K562 (cell line): ENCODE results near the gene GMIP. TPM values are rescaled to one million over a fixed set of nuclear protein-coding genes. Genes with fewer than 3 reads are reported as not detected.

Experiments
- ATAC-seq: fragments of 200-7000 bp; cut with Tn5 transposase; 3 replicates; pipeline ENCODE4 v1.9.1; 2020; ENCODE audit warnings: moderate library complexity
- BruUV-seq: library from RNA; stranded (reverse); fragments of 400-500 nt; replicated peaks from 2 replicates; lab custom pipeline; 2021; lab: Mats Ljungman, UMichigan
- CTCF ChIA-PET: fragments of 300-600 bp; formaldehyde crosslinking; extraction: SDS; loops from one replicate; lab custom pipeline; 2021; ENCODE audit warnings: low intra/inter-chr PET ratio; lab: Yijun Ruan, JAX
- POLR2A ChIA-PET: fragments of 300-600, 350-650 bp; sonication (Branson Sonifier 250); formaldehyde crosslinking; extraction: SDS; loops from one replicate; lab custom pipeline; 2021; ENCODE audit warnings: antibody characterized with exemption, inconsistent platforms; lab: Yijun Ruan, JAX
- DNase-seq, 4 experiments: peaks; one replicate each; pipeline versions ENCODE4 v3.0.0 to v3.0.0-alpha.2; 2011 to 2018; ENCODE audit warnings: low spot score in 3 of 4, mixed read lengths in 3 of 4; ENCODE audit errors: extremely low read depth in 1 of 4
- FAIRE-seq: peaks from 2 replicates; lab custom pipeline; 2011; peaks lifted over from hg19 to GRCh38; lab: Jason Lieb, UNC
- H2AFZ ChIP-seq: 2 replicates; pipeline ENCODE4 v1.6.0; 2011; ENCODE audit warnings: low read depth, low read length, control low read depth, inconsistent platforms
- H3K27ac ChIP-seq: fragments of 200-600 bp; 3 replicates; pipeline ENCODE4 v1.8.0; 2011; ENCODE audit warnings: low read depth, mild to moderate bottlenecking, control low read depth, inconsistent platforms, low read length, moderate library complexity, mixed read lengths; ENCODE audit errors: extremely low read depth
- H3K27me3 ChIP-seq, 2 experiments: fragments of 300-600 bp in 1 of 2; 2 replicates in 1 of 2; 3 replicates in 1 of 2; pipeline versions ENCODE4 v1.6.0 to v1.8.0; 2011; ENCODE audit warnings: inconsistent platforms in 2 of 2, low read length in 2 of 2, mild to moderate bottlenecking in 1 of 2, mixed read lengths in 1 of 2, moderate library complexity in 1 of 2; ENCODE audit not compliant: control insufficient read depth in 2 of 2, insufficient read depth in 2 of 2
- H3K36me3 ChIP-seq: fragments of 300-600 bp; 3 replicates; pipeline ENCODE4 v1.8.0; 2011; ENCODE audit warnings: mild to moderate bottlenecking, low read length, inconsistent platforms; ENCODE audit not compliant: control insufficient read depth, insufficient read depth
- H3K4me1 ChIP-seq, 2 experiments: fragments of 200-600 bp in 1 of 2; replicated peaks in 1 of 2; 2 replicates in 1 of 2; 3 replicates in 1 of 2; pipeline versions ENCODE4 v1.5.1 to v1.8.0; 2011; ENCODE audit warnings: inconsistent platforms in 2 of 2, low read length in 2 of 2, mild to moderate bottlenecking in 1 of 2, mixed read lengths in 1 of 2, moderate library complexity in 1 of 2; ENCODE audit not compliant: control insufficient read depth in 2 of 2, insufficient read depth in 2 of 2
- H3K4me2 ChIP-seq: 2 replicates; pipeline ENCODE4 v1.6.1; 2011; ENCODE audit warnings: low read length, control low read depth, inconsistent platforms, mixed read lengths; ENCODE audit not compliant: insufficient read depth
- H3K4me3 ChIP-seq: fragments of 200-600 bp; sonication (generic), shearing (Covaris generic); 2 replicates; pipeline ENCODE4 v1.5.1; 2016; ENCODE audit warnings: control low read depth, inconsistent platforms
- H3K79me2 ChIP-seq: fragments of 200-600 bp; 3 replicates; pipeline ENCODE4 v1.8.0; 2011; ENCODE audit warnings: low read length, inconsistent platforms; ENCODE audit not compliant: control insufficient read depth, insufficient read depth
- H3K9ac ChIP-seq, 2 experiments: 2 replicates each; pipeline versions ENCODE4 v1.6.0 to v1.6.1; 2011; ENCODE audit warnings: low read depth in 2 of 2, low read length in 2 of 2, control low read depth in 1 of 2, inconsistent platforms in 1 of 2, mild to moderate bottlenecking in 1 of 2, mixed read lengths in 1 of 2; ENCODE audit not compliant: insufficient read depth in 1 of 2
- H3K9me1 ChIP-seq: one replicate; pipeline ENCODE4 v1.6.0; 2011; ENCODE audit warnings: inconsistent platforms, mild to moderate bottlenecking, low read length, moderate library complexity; ENCODE audit not compliant: control insufficient read depth, insufficient read depth
- H3K9me3 ChIP-seq: replicated peaks from 2 replicates; pipeline ENCODE4 v1.5.1; 2011; ENCODE audit warnings: low read depth, low read length, inconsistent platforms; ENCODE audit not compliant: control insufficient read depth, insufficient read depth
- H4K20me1 ChIP-seq: replicated peaks from 2 replicates; pipeline ENCODE4 v1.6.1; 2011; ENCODE audit warnings: low read length, inconsistent platforms, mixed read lengths; ENCODE audit not compliant: control insufficient read depth, insufficient read depth
- MTA3 ChIP-seq: fragments of 450-650 bp; formaldehyde crosslinking; IDR thresholded peaks from 2 replicates; pipeline ENCODE4 v1.6.1; 2017; ENCODE audit warnings: mild to moderate bottlenecking, borderline replicate concordance
- NBN ChIP-seq: fragments of 450-650 bp; IDR thresholded peaks from 2 replicates; pipeline ENCODE4 v1.6.1; 2016; ENCODE audit warnings: low read depth, mild to moderate bottlenecking
- RB1 ChIP-seq: fragments of 450-650 bp; IDR thresholded peaks from 2 replicates; pipeline ENCODE4 v1.6.1; 2017; ENCODE audit warnings: low read depth, mild to moderate bottlenecking
- TFAP4 ChIP-seq: sonication (generic); formaldehyde crosslinking; IDR thresholded peaks from 2 replicates; pipeline ENCODE4 v1.8.0; 2022; ENCODE audit warnings: missing genetic modification reagents, mild to moderate bottlenecking, moderate library complexity, borderline replicate concordance
- ZNF224 ChIP-seq: sonication (generic); formaldehyde crosslinking; IDR thresholded peaks from 2 replicates; pipeline ENCODE4 v1.8.0; 2022; ENCODE audit warnings: mild to moderate bottlenecking, missing genetic modification reagents
- WGBS: fragments of 100-300 bp; shearing (Covaris generic); methylation state at CpG from one replicate; pipeline ENCODE4 v1.1.6; 2016; ENCODE audit warnings: low coverage, mixed read lengths; ENCODE audit not compliant: insufficient coverage; ENCODE audit errors: missing lambda C conversion rate; 5-methylcytosine and 5-hydroxymethylcytosine counted together
- in situ Hi-C: fragments of 300-500 bp; cut with MboI; formaldehyde crosslinking; loops from 4 replicates; pipeline ENCODE4 v1.15.0; 2018; ENCODE audit warnings: inconsistent platforms, mixed read lengths
- intact Hi-C: fragments of 100-400 bp; cut with micrococcal nuclease; formaldehyde crosslinking; loops from 2 replicates; pipeline ENCODE4 v1.14.2; 2022
- polyA plus RNA-seq, 8 experiments: library from polyadenylated mRNA; depleted of rRNA in 4 of 8; stranded (reverse) in 5 of 8; unstranded in 3 of 8; fragments of >200 nt; fragmentation: Nextera tagmentation in 2 of 8; fragmentation: Illumina TruSeq in 1 of 8; extraction: Ambion mirVana in 2 of 8; extraction: Trizol in 1 of 8; gene quantifications; 2 replicates each; pipeline versions ENCODE4 v1.2.1 to v1.2.3, GENCODE V29; 2011 to 2014; ENCODE audit warnings: inconsistent platforms in 1 of 8, missing spikeins in 1 of 8
- total RNA-seq, 7 experiments: library from RNA; depleted of rRNA in 6 of 7; stranded (reverse); fragments of >200 nt in 6 of 7; fragmentation: Illumina TruSeq in 2 of 7; extraction: Trizol in 2 of 7; gene quantifications; 2 replicates each; pipeline versions ENCODE4 v1.2.1 to v1.2.3, GENCODE V29; 2011 to 2021; ENCODE audit warnings: low replicate concordance in 1 of 7
- TF ChIP-seq, protein P1 (sequence below): sonication (generic); formaldehyde crosslinking; IDR thresholded peaks from 2 replicates; pipeline ENCODE4 v1.8.0; 2022; ENCODE audit warnings: mild to moderate bottlenecking, missing genetic modification reagents, borderline replicate concordance

Gene GMIP
- total and polyA plus RNA-seq, 9 of the 15 experiments (the other 6 are each of a cell fraction or from before 2014, with no cell fraction given), result 0.14 to 15.8 (median 3.2) TPM

GRCh38 chr19:19619849-19620210 lies 23.6 kb downstream of the GMIP start:
- Histone ChIP-seq H2AFZ (no peak overlapping the region), H4K20me1 (no peaks in the 10 kb centered on the region), H3K9me1 (no peaks in the 10 kb centered on the region), H3K4me1 (peaks cover 7 to 29% of the 10 kb centered on the region in 2 experiments), H3K9ac (no peak overlapping the region), H3K4me3 (no peak overlapping the region), H3K79me2 (no peaks in the 10 kb centered on the region), H3K9me3 (no peaks in the 10 kb centered on the region), H3K4me2 (no peak overlapping the region), H3K36me3 (no peaks in the 10 kb centered on the region), H3K27ac (no peak overlapping the region), H3K27me3 (no peaks in the 10 kb centered on the region; a peak in 1 of 5 replicates)
- ATAC-seq (no peak), DNase-seq (no peak), FAIRE-seq (no peak)
- CTCF ChIA-PET, result no interaction called here
- no TSS peak for BruUV-seq
- intact Hi-C loops (no loop called here), in situ Hi-C loops (no loop called here)
- TF ChIP-seq NBN, result no peak
- TF ChIP-seq MTA3, result no peak
- TF ChIP-seq TFAP4 (CRISPR knock-in tag), result no peak
- TF ChIP-seq ZNF224 (CRISPR knock-in tag), result no peak
- no peak for TF ChIP-seq RB1
- TF ChIP-seq, protein P1, sequence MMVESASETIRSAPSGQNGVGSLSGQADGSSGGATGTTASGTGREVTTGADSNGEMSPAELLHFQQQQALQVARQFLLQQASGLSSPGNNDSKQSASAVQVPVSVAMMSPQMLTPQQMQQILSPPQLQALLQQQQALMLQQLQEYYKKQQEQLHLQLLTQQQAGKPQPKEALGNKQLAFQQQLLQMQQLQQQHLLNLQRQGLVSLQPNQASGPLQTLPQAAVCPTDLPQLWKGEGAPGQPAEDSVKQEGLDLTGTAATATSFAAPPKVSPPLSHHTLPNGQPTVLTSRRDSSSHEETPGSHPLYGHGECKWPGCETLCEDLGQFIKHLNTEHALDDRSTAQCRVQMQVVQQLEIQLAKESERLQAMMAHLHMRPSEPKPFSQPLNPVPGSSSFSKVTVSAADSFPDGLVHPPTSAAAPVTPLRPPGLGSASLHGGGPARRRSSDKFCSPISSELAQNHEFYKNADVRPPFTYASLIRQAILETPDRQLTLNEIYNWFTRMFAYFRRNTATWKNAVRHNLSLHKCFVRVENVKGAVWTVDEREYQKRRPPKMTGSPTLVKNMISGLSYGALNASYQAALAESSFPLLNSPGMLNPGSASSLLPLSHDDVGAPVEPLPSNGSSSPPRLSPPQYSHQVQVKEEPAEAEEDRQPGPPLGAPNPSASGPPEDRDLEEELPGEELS (CRISPR knock-in tag), result no peak
- 38% methylated on average over 7 of the region's 7 CpGs for WGBS
- POLR2A ChIA-PET, result interaction anchor here (0.9 kb wide), 1 partner anchor 69 kb away, joined by 7 read pairs; no protein-coding TSS in a partner anchor
